IPS-20b (cell line): ENCODE measurements around the gene BRD3.

ENCODE experiments used
- H3K27ac ChIP-seq: one replicate; pipeline ENCODE4 v1.5.1; 2013; ENCODE audit warnings: low read length
- H3K27me3 ChIP-seq: 2 replicates; pipeline ENCODE4 v1.6.1; 2013; ENCODE audit warnings: mild to moderate bottlenecking, low read length, inconsistent platforms; ENCODE audit not compliant: insufficient read depth
- H3K36me3 ChIP-seq: 2 replicates; pipeline ENCODE4 v1.6.1; 2013; ENCODE audit warnings: low read depth, mild to moderate bottlenecking, inconsistent platforms, low read length, moderate library complexity; ENCODE audit not compliant: insufficient read depth
- H3K4me1 ChIP-seq: 2 replicates; pipeline ENCODE4 v1.6.1; 2013; ENCODE audit warnings: mild to moderate bottlenecking, control low read depth, inconsistent platforms, low read length, moderate library complexity; ENCODE audit not compliant: insufficient read depth
- H3K4me3 ChIP-seq: 2 replicates; pipeline ENCODE4 v1.5.1; 2013; ENCODE audit warnings: mild to moderate bottlenecking, low read length, inconsistent platforms
- H3K9ac ChIP-seq: 2 replicates; pipeline ENCODE4 v1.6.1; 2013; ENCODE audit warnings: low read depth, mild to moderate bottlenecking, inconsistent platforms, low read length, moderate library complexity
- H3K9me3 ChIP-seq: 2 replicates; pipeline ENCODE4 v1.6.1; 2013; ENCODE audit warnings: mild to moderate bottlenecking, low read depth, low read length, inconsistent platforms; ENCODE audit not compliant: insufficient read depth

Gene BRD3

GRCh38 chr9:133980864-133981588 lies 86.8 kb downstream of the BRD3 start:
- Histone ChIP-seq H3K36me3 (no peaks in the 10 kb centered on the region), H3K4me3 (no peak overlapping the region), H3K9ac (no peak overlapping the region), H3K27me3 (no peaks in the 10 kb centered on the region), H3K27ac (no peak overlapping the region), H3K9me3 (no peaks in the 10 kb centered on the region), H3K4me1 (no peaks in the 10 kb centered on the region; the same call in 1 of the 2 replicates)
